Breast epithelium (tissue), 4 donors: ENCODE results near the gene MATN3. TPM values are rescaled to one million over a fixed set of nuclear protein-coding genes. Genes with fewer than 3 reads are reported as not detected.

ENCODE experiments used
- DNase-seq, 2 donors: peaks; one replicate each; pipeline ENCODE4 v3.0.0-alpha.2; 2019; ENCODE audit warnings: low spot score in 2 of 2
- H3K27ac ChIP-seq, 2 donors: fragments of 200-600 bp; sonication (generic) in 1 of 2; one replicate each; pipeline ENCODE4 v1.5.1; 2016 to 2019; ENCODE audit warnings: mild to moderate bottlenecking in 1 of 2
- H3K27me3 ChIP-seq, 2 donors: fragments of 200-600 bp; sonication (generic) in 1 of 2; one replicate each; pipeline versions ENCODE4 v1.5.1 to v1.6.0; 2017 to 2019; ENCODE audit warnings: control low read depth in 1 of 2, mild to moderate bottlenecking in 1 of 2
- H3K36me3 ChIP-seq: fragments of 200-600 bp; one replicate; pipeline ENCODE4 v1.5.1; 2019
- H3K4me1 ChIP-seq, 2 donors: fragments of 200-600 bp; sonication (generic); one replicate each; pipeline ENCODE4 v1.5.1; 2016 to 2019; ENCODE audit warnings: control low read depth in 1 of 2
- H3K4me3 ChIP-seq, 3 donors: fragments of 200-600 bp; sonication (generic); 1 replicate in 2 of 3; 2 replicates in 1 of 3; pipeline ENCODE4 v1.5.1; 2016 to 2019; ENCODE audit warnings: mild to moderate bottlenecking in 3 of 3, moderate library complexity in 2 of 3
- H3K9me3 ChIP-seq, 2 donors: fragments of 200-600 bp; sonication (generic) in 1 of 2; one replicate each; pipeline ENCODE4 v1.5.1; 2016 to 2019; ENCODE audit warnings: control low read depth in 1 of 2
- POLR2A ChIP-seq: fragments of 450-650 bp; IDR thresholded peaks from one replicate; pipeline ENCODE4 v1.6.1; 2016; ENCODE audit warnings: antibody characterized with exemption, mild to moderate bottlenecking, moderate library complexity
- POLR2AphosphoS5 ChIP-seq, 3 donors: sonication (generic); formaldehyde crosslinking; IDR thresholded peaks; one replicate each; pipeline ENCODE4 v1.6.1; 2017; ENCODE audit warnings: antibody characterized with exemption in 3 of 3
- intact Hi-C: fragments of 100-400 bp; cut with DNase I; formaldehyde crosslinking; loops from one replicate; pipeline ENCODE4 v1.15.1; 2023; ENCODE audit warnings: low total_unique reads
- total RNA-seq, 3 donors: library from RNA; depleted of rRNA; stranded (reverse); fragments of >200 nt; gene quantifications; one replicate each; pipeline ENCODE4 v1.1.0, GENCODE V29; 2016
- TF ChIP-seq, protein P1 (sequence below), 3 donors: fragments of 450-650 bp; IDR thresholded peaks; one replicate each; pipeline ENCODE4 v1.5.1; 2016 to 2017; ENCODE audit warnings: antibody characterized with exemption in 3 of 3, mild to moderate bottlenecking in 3 of 3, moderate library complexity in 3 of 3

MATN3 gene
- total RNA-seq, 3 donors from 2014 or later = 1.3 to 2.9 (median 2.6) TPM

DNA sequence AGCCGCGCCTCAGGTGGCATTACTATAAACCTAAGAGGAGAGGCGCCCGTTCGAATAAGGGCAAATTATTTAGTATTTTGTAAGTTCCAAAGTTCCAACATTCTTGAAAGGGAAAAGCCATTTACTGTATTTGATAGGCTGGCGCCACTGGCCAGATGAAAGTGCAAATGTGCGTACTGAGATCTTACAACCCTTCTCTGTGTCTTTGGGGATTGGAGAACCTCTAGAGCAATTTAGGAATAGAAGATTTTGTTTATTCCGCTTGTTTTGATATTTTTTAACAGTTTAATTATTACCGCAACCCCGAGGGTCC is 22.1 kb downstream of the MATN3 start:
- no peaks in the 10 kb centered on the region for H3K4me1 ChIP-seq
- TF ChIP-seq POLR2AphosphoS5 (IDR thresholded peaks at IDR 0.05) (no peak), POLR2A (no peak)
- TF ChIP-seq, protein P1, sequence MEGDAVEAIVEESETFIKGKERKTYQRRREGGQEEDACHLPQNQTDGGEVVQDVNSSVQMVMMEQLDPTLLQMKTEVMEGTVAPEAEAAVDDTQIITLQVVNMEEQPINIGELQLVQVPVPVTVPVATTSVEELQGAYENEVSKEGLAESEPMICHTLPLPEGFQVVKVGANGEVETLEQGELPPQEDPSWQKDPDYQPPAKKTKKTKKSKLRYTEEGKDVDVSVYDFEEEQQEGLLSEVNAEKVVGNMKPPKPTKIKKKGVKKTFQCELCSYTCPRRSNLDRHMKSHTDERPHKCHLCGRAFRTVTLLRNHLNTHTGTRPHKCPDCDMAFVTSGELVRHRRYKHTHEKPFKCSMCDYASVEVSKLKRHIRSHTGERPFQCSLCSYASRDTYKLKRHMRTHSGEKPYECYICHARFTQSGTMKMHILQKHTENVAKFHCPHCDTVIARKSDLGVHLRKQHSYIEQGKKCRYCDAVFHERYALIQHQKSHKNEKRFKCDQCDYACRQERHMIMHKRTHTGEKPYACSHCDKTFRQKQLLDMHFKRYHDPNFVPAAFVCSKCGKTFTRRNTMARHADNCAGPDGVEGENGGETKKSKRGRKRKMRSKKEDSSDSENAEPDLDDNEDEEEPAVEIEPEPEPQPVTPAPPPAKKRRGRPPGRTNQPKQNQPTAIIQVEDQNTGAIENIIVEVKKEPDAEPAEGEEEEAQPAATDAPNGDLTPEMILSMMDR (IDR thresholded peaks at IDR 0.05) = no peak
- DNase-seq = no peak
- peak overlapping the region; percentile 66 to 93 (median 87) for H3K4me3 ChIP-seq
- intact Hi-C loops = no loop called here
- H3K9me3 ChIP-seq = no peaks in the 10 kb centered on the region
- peak overlapping the region; percentile 81 to 82 for H3K27ac ChIP-seq
- no peaks in the 10 kb centered on the region for H3K36me3 ChIP-seq
- no peaks in the 10 kb centered on the region for H3K27me3 ChIP-seq

DNA sequence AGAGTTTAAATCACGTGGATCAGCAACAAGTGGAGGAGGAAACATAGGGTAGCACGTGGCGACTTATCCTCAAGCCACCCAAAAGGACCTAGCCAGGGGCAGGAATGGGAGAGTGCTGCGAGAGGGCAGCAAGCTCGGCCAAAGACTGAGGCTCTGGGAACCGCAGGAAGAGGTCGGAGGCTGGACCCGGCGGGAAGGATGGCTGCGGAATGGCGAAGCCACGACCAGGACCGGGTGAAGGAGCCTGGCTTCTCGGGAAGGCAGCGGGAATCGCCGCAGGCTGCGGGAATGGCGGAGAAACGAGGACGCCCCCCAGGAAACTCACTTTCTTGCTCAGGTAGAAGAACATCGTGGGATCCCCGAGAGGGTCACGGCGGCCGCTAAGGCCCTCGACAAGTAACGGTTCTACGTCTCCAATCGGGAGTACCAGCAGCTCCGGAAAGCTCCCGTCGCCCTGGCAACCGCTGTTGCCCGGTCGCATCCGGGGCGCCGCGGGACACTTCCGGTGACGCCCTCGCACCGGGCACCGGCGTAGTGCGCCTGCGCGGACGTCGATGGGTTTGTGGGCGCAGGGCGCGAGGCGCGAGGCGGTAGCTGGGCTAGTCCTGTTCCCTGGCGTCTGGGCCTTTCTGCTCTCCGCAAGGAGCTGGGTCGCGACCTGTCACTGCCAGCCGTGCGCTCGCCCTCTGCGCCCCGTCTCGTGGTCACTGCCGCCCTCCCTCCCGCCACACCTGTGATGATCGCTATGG is 22.6 kb downstream of the MATN3 start, which contains the start of gene WDR35:
WDR35 (minus strand) TSS at position 439 of the 749 bp plus-strand sequence; CDS start at position 349, 90 bp downstream.
- Histone ChIP-seq H3K27me3 (no peaks in the 10 kb centered on the region), H3K9me3 (no peaks in the 10 kb centered on the region), H3K4me1 (no peaks in the 10 kb centered on the region), H3K4me3 (peak within 1 kb of the TSS; percentile 66 to 93 (median 87)), H3K27ac (peak within 1 kb of the TSS; percentile 81 to 82), H3K36me3 (no peaks in the 10 kb centered on the region)
- DNase-seq = peak; percentile 79 to 86
- intact Hi-C loops = loop anchor here (5.0 kb wide), 1 partner anchor 868 kb away; no protein-coding TSS in a partner anchor
- TF ChIP-seq POLR2AphosphoS5 (IDR thresholded peaks at IDR 0.05) (peak; percentile 51 to 89 (median 87)), POLR2A (peak; percentile 73)
- TF ChIP-seq, protein P1 (IDR thresholded peaks at IDR 0.05) = no peak

DNA sequence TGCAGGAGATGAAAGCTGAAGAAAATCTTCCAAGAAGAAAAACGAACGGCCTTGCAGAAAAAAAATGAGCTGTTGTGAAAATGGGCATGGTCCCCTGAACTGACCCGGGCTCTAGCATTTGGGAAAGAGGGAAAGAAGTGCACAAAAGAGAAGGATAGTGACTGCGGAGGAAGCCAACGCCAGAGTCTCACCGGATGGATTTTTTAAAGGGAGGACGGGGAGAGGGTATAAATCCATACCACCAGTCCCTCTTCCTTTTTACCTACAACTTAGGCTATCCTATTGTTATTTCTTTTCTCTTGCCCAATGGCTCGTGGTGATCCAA is 23.2 kb downstream of the MATN3 start:
- TF ChIP-seq POLR2A (no peak), POLR2AphosphoS5 (IDR thresholded peaks at IDR 0.05) (no peak)
- TF ChIP-seq, protein P1 (IDR thresholded peaks at IDR 0.05) = no peak
- peak overlapping the region; percentile 81 to 82 for H3K27ac ChIP-seq
- no peaks in the 10 kb centered on the region for H3K4me1 ChIP-seq
- no peaks in the 10 kb centered on the region for H3K36me3 ChIP-seq
- H3K27me3 ChIP-seq = no peaks in the 10 kb centered on the region
- no peak for DNase-seq
- intact Hi-C loops = loop anchor here (5.0 kb wide), 1 partner anchor 867 kb away; no protein-coding TSS in a partner anchor
- peak overlapping the region; percentile 66 to 93 (median 87) for H3K4me3 ChIP-seq
- no peaks in the 10 kb centered on the region for H3K9me3 ChIP-seq

DNA sequence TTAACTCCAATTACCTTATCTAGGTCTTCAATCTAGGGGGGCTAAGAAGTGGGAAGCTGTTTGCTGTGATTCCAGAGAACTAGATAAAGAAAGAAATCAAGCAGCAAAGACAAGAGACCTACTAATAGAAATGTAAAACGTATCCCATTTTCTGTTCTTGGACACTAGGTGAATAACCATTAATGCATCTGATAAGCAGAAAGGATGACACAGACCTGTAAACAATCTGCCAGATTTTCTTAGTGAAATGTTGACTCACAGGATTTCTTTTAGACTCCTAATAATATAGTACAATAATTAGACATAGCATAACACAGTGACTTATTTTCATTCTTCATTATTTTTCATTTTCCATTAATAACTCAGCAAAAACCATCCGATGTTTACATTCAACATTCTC is 23.9 kb downstream of the MATN3 start:
- no peak for DNase-seq
- intact Hi-C loops = loop anchor here (5.0 kb wide), 1 partner anchor 866 kb away; no protein-coding TSS in a partner anchor
- Histone ChIP-seq H3K4me1 (no peaks in the 10 kb centered on the region), H3K27ac (no peak overlapping the region), H3K4me3 (peak overlapping the region in 1 of 3 donors; percentile 93), H3K36me3 (no peaks in the 10 kb centered on the region), H3K27me3 (no peaks in the 10 kb centered on the region), H3K9me3 (no peaks in the 10 kb centered on the region)
- TF ChIP-seq POLR2A (no peak), POLR2AphosphoS5 (IDR thresholded peaks at IDR 0.05) (no peak)
- TF ChIP-seq, protein P1 (IDR thresholded peaks at IDR 0.05) = no peak

DNA sequence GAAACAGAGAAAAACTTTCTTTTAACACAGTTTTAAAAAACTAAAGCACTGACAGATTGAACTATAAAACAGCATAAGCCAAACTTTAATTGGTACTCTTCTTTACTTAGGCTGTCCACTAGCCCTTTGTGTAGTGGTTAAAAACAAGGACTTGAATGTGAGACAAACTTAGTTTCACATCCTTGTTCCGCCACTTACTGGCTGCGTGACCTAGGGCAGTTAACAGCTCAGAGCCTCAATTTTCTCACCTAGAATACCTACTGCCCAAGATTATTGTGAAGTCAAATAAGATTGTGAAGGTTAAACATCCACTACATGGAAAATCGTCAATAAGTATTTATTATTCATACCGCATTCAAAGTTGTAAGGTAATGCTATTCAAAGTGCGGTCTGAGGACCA is 24.5 kb downstream of the MATN3 start:
- DNase-seq = no peak

More for the DNA sequence above, 24.5 kb downstream of the MATN3 start:
- no peaks in the 10 kb centered on the region for H3K27me3 ChIP-seq
- TF ChIP-seq POLR2AphosphoS5 (IDR thresholded peaks at IDR 0.05) (no peak), POLR2A (no peak)
- TF ChIP-seq, protein P1 (IDR thresholded peaks at IDR 0.05) = no peak
- no peaks in the 10 kb centered on the region for H3K36me3 ChIP-seq
- H3K4me1 ChIP-seq = no peaks in the 10 kb centered on the region
- no peak overlapping the region for H3K27ac ChIP-seq
- intact Hi-C loops = loop anchor here (5.0 kb wide), 1 partner anchor 866 kb away; no protein-coding TSS in a partner anchor
- H3K9me3 ChIP-seq = no peaks in the 10 kb centered on the region
- no peak overlapping the region for H3K4me3 ChIP-seq
